GM18909 (cell line): Measurements from ENCODE around the gene ZNF827.

ENCODE experiments used
- ATAC-seq: cut with Tn5 transposase; IDR thresholded peaks from one replicate; pipeline ENCODE4 v1.9.1; 2021; ENCODE audit warnings: mild to moderate bottlenecking; ENCODE audit not compliant: unreplicated experiment, poor library complexity

Gene ZNF827

GRCh38 chr4:145934434-145935047 is 4.1 kb downstream of the ZNF827 start:
- no peak for ATAC-seq

DNA sequence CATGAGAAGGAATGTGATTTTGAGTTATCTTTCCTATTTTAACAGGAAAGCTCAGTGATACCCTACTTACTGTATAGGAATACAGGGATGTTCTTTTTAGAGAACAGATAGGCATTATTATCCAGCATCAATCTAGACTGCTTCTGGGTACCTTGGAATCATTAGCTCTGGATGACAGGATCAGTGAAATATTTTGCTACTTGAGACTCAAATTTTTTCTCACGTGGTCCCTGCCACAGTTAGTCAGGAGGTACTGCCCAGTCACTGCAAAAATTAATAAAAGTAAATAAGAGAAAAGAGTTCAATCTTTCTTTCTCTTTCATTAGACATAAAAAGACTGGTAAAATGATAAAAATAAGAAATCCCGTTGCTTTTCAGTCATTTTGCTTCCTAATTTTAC is 5.5 kb downstream of the ZNF827 start:
- no peak for ATAC-seq

- ATAC-seq, result no peak
Observed at GRCh38 chr4:145931403-145931802, 7.2 kb downstream of the ZNF827 start.

- ATAC-seq, result no peak
Observed at GRCh38 chr4:145930592-145930991, 8.0 kb downstream of the ZNF827 start.

DNA sequence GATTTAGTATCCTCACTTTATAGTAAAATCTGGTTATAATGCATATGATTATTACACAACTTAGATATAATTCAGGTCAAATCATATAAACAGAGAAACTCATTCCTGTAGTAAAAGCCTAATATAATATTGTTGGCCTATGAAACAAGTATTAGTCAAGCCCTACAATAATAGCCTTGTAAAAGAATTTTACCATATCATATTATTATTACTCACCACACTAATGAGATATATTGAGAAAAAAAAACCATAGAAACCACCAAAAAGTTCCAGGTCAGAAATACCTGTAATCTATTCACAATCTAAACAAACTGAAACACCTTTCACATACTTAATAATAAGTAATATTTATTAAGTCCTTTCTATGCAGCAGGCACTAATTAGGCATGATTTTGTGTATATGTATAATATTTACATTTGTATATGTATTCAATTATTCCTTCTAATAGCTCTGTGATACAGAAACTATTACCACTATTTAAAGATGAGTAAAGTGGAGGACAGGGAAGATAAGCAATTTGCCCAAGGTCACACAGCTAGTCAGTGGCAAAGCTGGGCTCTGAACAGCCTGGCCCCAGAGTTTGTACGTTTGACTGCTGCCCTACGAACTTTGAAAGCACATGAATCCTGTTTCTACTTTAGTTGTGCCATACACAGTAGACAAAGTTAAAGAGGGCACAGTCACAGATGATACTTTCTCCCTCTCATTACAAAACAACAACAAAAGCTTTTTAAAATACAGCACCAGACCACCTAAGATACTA is 9.0 kb downstream of the ZNF827 start:
- no peak for ATAC-seq

- ATAC-seq, result no peak
Observed at GRCh38 chr4:145928748-145929147, 9.9 kb downstream of the ZNF827 start.

GRCh38 chr4:145927030-145927429 is 11.6 kb downstream of the ZNF827 start:
- ATAC-seq, result no peak

DNA sequence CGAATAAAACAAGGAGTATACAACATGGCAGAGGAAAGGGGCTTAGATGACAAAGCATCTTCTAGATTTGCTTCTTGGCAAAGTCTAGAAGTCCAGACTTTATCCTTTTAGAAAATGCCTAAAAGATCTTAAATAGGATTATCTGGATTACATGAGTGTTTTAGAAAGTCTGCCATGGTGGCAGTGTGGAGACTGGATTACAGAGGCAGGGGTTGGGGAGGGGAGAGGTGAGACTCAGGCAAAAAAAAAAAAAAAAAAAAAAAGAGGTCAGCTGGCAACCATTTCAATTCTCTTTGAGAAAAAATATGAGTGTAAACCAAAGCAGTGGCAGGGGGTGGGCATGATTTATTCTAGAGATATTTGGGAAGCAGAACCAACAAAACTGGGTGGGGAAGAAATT is 17.4 kb downstream of the ZNF827 start:
- ATAC-seq, result no peak

- no peak for ATAC-seq
Observed at GRCh38 chr4:145920205-145920604, 18.4 kb downstream of the ZNF827 start.

DNA sequence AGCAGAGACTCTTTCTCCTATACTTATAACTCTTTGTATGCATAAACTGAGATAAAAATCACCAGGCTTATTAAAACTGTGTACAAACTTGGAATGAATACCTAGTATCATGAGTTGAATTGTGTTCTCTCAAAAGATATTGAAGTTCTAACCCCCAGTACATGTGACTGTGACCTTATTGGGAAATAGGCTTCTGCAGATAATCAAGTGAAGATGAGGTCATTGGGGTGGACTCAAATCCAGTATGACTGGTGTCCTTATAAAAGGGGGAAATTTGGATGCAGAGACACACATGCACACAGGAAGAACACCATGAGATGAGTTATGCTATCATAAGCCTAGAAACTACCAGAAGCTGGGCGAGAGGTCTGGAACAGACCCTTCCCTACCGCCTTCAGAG is 26.2 kb downstream of the ZNF827 start:
- no peak for ATAC-seq

- ATAC-seq, result no peak
Observed at GRCh38 chr4:145909773-145910172, 28.9 kb downstream of the ZNF827 start.

GRCh38 chr4:145909281-145909715 is 29.3 kb downstream of the ZNF827 start:
- ATAC-seq, result no peak

- no peak for ATAC-seq
Observed at GRCh38 chr4:145907812-145908211, 30.8 kb downstream of the ZNF827 start.

DNA sequence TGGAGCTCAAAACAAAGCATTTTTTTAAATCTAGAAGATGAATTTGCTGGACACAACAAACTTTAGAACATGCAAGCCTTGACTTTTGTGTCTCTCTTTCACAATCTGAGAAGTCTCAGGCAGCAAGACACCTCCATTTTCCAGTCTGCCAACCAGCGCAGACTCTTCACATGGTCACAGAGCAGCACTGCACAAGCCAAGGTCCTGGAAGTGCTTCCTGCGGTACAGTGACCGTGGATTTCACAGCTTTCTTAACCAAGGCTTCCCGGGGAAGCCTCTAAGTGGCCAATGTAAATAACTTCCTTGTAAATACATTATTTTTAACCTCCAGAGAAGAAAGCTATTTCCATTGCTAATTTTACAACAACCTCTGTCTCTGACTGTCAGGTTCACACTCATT is 31.2 kb downstream of the ZNF827 start:
- no peak for ATAC-seq

DNA sequence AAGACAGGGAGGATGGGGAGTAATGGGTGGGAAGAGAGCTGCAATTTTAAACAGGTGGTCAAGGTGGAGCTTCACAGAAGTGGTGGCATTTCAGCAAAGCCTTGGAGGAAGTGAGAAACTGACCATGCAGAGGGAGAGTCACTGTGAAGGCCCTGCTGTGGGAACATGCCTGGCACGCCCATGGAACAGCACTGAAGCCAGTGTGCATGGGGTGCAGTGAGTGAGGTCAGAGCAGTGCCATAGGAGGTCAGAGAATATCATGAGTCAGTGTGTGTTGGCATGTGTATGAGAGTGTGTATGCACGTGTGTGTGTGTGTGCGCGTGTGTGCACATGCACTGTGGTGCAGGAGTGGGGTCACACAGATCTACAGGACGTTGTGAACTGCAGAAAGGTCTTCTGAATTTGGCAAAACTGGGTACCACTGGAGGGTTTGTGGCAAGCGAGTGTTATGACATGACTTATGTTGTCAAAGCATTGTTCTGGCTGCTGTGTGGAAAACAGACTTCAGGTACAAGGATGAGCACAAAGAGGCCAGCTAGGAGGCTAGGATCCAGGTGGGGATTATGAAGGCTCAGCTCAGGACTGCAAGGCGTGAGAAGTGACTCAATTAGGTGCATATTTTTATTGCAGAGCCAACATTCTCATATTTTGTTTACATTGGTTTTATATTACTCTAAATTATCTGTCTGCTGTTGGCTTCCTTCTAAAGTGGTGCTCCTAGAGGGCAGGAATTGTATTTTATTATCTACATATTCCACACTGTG is 34.0 kb downstream of the ZNF827 start:
- ATAC-seq, result no peak

GRCh38 chr4:145902522-145902921 is 36.1 kb downstream of the ZNF827 start:
- no peak for ATAC-seq

DNA sequence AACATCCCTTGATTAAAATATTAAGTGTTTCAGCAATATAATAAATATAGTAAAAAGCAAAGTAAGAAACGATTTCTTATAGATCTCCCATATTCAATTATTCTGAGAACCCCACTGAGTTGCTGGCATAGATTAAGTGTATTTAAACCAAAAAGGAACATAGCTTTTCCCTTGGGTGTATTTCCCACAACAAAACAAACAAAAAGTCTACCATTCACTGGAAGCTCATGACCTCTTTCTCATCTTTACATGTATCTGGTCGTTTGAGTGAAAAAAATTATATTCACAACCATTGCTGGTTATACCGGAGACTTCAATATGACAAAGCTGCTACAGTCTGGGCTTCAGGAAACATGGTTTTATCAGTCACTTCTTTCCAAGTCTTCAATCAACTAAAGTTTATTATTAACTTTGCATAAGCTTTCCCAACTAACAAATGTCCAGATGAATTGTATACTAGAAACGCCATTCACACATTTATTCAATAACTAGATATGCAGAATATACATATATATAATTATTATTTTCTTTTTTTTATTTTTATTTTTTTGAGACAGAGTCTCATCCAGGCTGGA is 38.6 kb downstream of the ZNF827 start:
- no peak for ATAC-seq

DNA sequence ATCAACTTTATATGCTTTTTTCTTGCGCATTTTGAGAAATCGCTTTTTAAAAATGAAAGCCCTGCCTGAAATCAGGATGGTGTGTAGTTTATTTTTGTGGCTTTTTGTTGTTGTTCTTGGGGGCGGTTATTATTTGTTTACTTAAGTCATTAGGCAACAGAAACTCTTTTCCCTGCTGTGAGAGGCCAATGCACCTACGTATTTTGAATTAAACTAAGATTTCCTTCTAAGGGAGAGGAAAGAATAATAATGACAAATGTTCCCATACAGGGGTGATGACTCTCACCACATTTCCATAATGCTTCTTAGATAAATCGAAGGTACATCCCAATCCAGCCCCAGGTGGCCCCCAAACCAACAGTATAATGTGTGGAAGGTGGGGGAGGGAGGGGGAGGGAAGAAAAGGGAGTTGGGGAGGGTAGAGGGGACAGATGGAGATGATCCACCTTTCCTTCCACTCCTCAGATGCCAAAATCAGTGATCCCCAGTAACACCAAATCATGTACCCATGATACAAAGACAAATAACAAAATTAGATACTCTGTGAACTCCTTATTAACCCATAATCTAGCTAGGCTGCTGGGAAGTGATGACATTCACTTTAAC is 39.6 kb downstream of the ZNF827 start:
- no peak for ATAC-seq

GRCh38 chr4:145898466-145898865 is 40.2 kb downstream of the ZNF827 start:
- no peak for ATAC-seq

- no peak for ATAC-seq
Observed at GRCh38 chr4:145895056-145895455, 43.6 kb downstream of the ZNF827 start.

DNA sequence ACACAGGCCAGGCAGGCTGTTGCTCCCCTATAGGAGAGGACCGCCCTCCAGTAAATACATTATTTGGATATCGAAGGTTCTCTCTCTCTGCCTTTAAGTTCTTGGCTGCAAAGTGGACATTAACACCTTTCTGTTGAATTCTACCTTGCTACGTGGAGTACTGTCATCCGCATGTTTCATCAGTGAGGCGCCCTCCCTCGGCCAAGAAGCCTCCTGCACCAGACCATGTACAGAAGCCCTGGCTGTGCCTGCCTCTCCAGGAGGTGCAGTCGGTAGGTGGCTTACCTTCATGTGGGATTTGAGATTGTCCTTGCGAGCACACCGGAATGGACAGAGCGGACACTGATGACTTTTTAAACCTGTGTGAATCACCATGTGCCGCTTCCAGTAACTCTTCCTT is 46.7 kb downstream of the ZNF827 start:
- no peak for ATAC-seq
